ENCODE measurements around the gene ASTL. TPM values are rescaled to one million over a fixed set of nuclear protein-coding genes. Genes with fewer than 3 reads are reported as not detected.

ASTL gene
- total and polyA plus RNA-seq, 2 experiments from 2014 or later, result not detected

DNA sequence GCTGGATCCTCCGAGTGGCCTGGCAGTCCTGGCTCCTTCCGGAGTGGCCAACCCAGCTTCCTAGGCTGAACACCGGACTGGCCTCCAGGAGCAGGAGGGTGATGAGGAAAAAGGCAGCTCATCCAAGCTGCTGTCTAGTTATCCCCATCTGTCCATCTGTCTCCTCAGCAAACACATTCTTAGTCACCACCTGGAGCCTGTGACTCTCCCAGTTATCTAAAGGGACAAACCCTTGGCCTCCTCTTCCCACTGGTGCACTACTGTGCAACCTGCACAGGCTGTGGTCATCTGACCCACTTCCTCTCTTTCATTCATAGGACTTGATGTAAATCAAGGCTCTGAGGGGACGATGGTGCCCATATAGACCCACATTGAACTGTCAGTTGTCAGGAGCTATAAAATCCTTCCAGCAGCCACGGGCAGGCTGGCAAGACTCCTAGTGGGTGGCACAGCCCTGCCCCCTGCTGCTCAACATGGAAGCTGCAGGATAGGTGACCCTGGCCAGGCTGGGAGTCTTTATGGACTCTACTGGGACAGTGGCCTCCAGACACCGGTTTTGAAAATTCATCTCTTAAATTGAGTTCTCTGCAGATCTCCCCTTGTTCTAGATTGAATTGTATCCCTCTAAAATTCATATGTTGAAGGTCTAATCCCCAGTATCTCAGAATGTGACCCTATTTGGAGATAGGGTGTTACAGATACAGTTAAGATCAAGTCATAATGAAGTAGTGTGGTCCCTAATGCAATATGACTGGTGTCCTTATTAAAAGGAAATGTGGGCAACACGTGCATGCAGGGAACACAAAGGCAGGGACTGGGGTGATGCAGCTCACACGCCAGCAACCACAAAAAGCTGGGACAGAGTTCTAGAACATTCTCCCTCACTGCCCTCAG is 36.2 kb upstream of the ASTL start:
- TF ChIP-seq EZH2phosphoT487 (IDR thresholded peaks at IDR 0.05; ENCODE audit: low read depth, severe bottlenecking, unreplicated experiment) (no peak), EZH2 (IDR thresholded peaks at IDR 0.05; ENCODE audit: borderline replicate concordance) (no peak)
- TF ChIP-seq, protein P1, sequence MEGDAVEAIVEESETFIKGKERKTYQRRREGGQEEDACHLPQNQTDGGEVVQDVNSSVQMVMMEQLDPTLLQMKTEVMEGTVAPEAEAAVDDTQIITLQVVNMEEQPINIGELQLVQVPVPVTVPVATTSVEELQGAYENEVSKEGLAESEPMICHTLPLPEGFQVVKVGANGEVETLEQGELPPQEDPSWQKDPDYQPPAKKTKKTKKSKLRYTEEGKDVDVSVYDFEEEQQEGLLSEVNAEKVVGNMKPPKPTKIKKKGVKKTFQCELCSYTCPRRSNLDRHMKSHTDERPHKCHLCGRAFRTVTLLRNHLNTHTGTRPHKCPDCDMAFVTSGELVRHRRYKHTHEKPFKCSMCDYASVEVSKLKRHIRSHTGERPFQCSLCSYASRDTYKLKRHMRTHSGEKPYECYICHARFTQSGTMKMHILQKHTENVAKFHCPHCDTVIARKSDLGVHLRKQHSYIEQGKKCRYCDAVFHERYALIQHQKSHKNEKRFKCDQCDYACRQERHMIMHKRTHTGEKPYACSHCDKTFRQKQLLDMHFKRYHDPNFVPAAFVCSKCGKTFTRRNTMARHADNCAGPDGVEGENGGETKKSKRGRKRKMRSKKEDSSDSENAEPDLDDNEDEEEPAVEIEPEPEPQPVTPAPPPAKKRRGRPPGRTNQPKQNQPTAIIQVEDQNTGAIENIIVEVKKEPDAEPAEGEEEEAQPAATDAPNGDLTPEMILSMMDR (IDR thresholded peaks at IDR 0.05; ENCODE audit: poor library complexity), result peak; percentile 85
- 53% methylated on average over 8 of the region's 8 CpGs for WGBS (ENCODE audit: low lambda C conversion rate, missing lambda C conversion rate)
- H3K9me3 ChIP-seq (ENCODE audit: low read depth), result no peaks in the 10 kb centered on the region

DNA sequence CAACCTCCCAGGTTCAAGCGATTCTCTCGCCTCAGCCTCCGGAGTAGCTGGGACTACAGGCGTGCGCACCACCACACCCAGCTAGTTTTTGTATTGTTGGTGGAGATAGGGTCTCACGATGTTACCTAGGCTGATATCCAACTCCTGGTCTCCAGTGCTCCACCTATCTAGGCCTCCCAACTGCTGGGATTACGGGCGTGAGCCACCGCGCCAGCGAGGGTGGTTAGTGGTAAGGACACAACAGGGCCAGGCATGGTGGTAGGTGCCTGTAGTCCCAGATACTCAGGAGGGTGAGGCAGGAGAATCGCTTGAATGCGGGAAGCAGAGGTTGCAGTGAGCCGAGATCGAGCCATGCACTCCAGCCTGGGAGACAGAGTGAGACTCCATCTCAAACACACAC is 33.5 kb upstream of the ASTL start:
- Histone ChIP-seq H3K36me3 (replicated peaks; ENCODE audit: insufficient read depth, low read depth) (no peaks in the 10 kb centered on the region), H3K9me3 (ENCODE audit: low read depth) (no peaks in the 10 kb centered on the region), H3K4me2 (no peak overlapping the region), H3K4me3 (no peak overlapping the region), H2AFZ (no peak overlapping the region), H3K79me2 (no peaks in the 10 kb centered on the region), H4K20me1 (ENCODE audit: insufficient read depth, poor library complexity, severe bottlenecking) (no peaks in the 10 kb centered on the region), H3K27me3 (no peaks in the 10 kb centered on the region), H3K9me2 (replicated peaks; ENCODE audit: insufficient read depth) (no peaks in the 10 kb centered on the region), H3K4me1 (ENCODE audit: insufficient read depth) (no peaks in the 10 kb centered on the region), H3K27ac (no peak overlapping the region)
- no peak for TF ChIP-seq EZH2 (IDR thresholded peaks at IDR 0.05; ENCODE audit: borderline replicate concordance)
- no peak for TF ChIP-seq EZH2phosphoT487 (IDR thresholded peaks at IDR 0.05; ENCODE audit: low read depth, severe bottlenecking, unreplicated experiment)
- TF ChIP-seq, protein P1 (IDR thresholded peaks at IDR 0.05; ENCODE audit: poor library complexity), result no peak
- WGBS (ENCODE audit: low lambda C conversion rate, missing lambda C conversion rate), result 96% methylated on average over 15 of the region's 15 CpGs
- DNase-seq (ENCODE audit: low spot score), result no peak

More for the DNA sequence above, 36.2 kb upstream of the ASTL start:
- Histone ChIP-seq H2AFZ (no peak overlapping the region), H3K4me3 (no peak overlapping the region), H4K20me1 (ENCODE audit: insufficient read depth, poor library complexity, severe bottlenecking) (no peaks in the 10 kb centered on the region), H3K4me1 (ENCODE audit: insufficient read depth) (no peaks in the 10 kb centered on the region), H3K27ac (no peak overlapping the region), H3K27me3 (no peaks in the 10 kb centered on the region), H3K36me3 (replicated peaks; ENCODE audit: insufficient read depth, low read depth) (no peaks in the 10 kb centered on the region), H3K9me2 (replicated peaks; ENCODE audit: insufficient read depth) (no peaks in the 10 kb centered on the region), H3K79me2 (no peaks in the 10 kb centered on the region), H3K4me2 (no peak overlapping the region)
- peak; percentile 85 for DNase-seq (ENCODE audit: low spot score)

DNA sequence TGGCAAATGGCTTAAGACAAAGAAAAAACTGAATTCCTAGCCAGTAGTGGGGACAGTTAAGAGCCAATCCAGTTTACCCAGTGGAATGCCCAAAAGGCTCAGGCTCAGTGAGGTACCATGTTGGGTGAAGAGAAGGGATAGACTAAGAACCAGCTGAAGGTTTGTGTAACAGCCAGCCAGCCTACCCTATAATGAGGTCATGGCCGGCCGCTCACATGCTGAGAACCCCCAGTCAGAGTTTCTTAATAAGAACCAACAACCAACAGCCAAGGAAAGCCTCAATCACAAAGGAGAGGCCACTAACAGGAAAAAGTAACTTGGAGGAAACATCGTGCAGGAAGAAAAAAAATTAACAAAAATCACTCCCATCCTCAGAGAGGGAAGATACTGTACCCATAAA is 32.3 kb upstream of the ASTL start:
- Histone ChIP-seq H3K27ac (no peak overlapping the region), H3K9me3 (ENCODE audit: low read depth) (no peaks in the 10 kb centered on the region), H2AFZ (no peak overlapping the region), H3K4me2 (no peak overlapping the region), H3K36me3 (replicated peaks; ENCODE audit: insufficient read depth, low read depth) (no peaks in the 10 kb centered on the region), H3K79me2 (no peaks in the 10 kb centered on the region), H3K4me3 (no peak overlapping the region), H3K27me3 (no peaks in the 10 kb centered on the region), H4K20me1 (ENCODE audit: insufficient read depth, poor library complexity, severe bottlenecking) (no peaks in the 10 kb centered on the region), H3K4me1 (ENCODE audit: insufficient read depth) (no peaks in the 10 kb centered on the region), H3K9me2 (replicated peaks; ENCODE audit: insufficient read depth) (no peaks in the 10 kb centered on the region)
- no peak for DNase-seq (ENCODE audit: low spot score)
- WGBS (ENCODE audit: low lambda C conversion rate, missing lambda C conversion rate), result 93% methylated on average over 3 of the region's 3 CpGs
- TF ChIP-seq, protein P1 (IDR thresholded peaks at IDR 0.05; ENCODE audit: poor library complexity), result no peak
- TF ChIP-seq EZH2phosphoT487 (IDR thresholded peaks at IDR 0.05; ENCODE audit: low read depth, severe bottlenecking, unreplicated experiment) (no peak), EZH2 (IDR thresholded peaks at IDR 0.05; ENCODE audit: borderline replicate concordance) (no peak)
